ELR (cell line): ENCODE measurements around the gene ABHD11.
"Not testable (repeated sequence)": the region's sequence is repeated elsewhere in the genome, so short reads cannot be mapped to it uniquely, and the experiment has no call there.

Experiments
- DNase-seq: peaks from one replicate; pipeline ENCODE4 v3.0.0-alpha.2; 2015; ENCODE audit warnings: low read depth

ABHD11 gene

DNA sequence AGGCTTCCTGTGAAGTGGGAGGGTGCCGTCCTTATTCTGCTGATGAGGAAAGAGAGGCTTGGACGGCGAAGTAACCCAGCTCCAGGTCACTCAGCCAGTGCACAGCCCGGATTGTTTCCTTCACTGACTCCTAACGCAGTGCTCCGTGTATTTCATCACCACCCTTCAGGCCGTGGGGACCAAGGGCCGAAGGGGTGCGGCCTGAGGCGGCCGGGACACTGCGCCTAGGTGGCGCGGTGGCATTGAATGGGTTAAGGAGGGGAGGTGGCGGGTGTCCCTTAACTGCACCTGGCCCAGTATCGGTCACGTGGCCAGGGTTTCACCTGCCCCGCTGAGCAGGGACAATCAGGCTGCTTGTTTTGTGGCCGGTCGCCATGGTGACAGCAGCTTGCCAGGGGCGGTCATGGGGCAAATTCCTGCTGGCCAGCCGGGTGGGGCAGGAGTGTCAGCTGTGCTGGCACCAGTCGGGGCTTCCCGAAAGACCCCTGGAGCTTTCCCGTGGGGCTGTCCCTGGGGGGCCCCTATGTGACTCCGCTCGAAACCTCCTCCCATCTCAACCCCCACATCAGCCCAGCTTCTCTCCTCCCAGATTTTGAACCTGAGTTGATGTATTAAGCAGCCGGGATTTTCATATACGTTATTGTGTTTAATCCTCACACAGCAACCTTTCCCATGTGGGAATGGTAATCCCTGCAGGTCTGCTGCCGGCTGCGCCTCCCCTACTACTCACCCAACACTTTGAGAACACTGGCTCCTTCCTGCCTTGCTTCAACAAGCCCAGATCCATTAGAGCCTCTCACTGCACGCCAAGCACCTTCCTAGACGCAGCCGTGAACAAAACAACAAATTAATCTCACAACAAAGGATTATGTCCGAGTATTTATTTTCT lies 4.4 kb upstream of the ABHD11 start:
- no peak for DNase-seq

DNA sequence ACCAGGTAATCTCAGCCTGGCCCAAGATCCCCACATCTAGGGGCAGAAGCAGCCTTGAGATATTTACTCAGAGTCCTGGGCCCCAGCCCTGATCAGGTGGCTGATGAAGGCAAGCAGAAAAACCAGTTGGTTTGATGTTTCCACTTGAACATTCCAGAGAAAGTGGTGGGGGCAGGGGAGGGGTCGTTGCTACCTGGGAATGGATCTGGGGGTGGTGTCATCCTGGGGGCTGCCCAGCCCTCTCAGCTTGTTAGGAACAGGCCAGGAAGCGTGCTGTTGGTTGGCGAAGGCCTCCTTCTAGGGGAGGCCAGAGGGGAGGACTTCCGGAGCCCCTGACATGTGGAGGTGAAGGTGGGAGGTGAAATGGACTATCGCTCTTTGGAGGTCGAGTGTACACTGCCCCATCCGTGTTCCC lies 3.7 kb upstream of the ABHD11 start:
- DNase-seq = no peak

DNA sequence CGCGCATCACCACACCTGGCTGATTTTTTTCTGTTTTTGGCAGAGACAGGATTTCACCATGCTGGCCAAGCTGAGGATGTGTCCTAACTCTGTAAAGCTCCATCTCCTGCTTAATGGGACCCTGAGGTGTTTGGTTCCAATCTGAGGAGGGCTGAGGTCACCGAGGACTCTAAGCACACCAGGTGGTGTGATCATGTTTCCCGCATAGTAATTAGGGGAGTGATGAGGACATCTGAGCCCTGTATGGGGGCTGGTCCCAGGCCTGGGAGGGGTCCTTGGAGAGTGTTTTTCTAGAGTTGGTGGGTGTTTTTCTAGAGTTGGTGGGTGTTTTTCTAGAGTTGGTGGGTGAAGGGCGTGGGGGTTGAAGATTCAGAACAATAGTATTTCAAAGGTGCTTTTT lies 3.0 kb upstream of the ABHD11 start:
- no peak for DNase-seq

DNA sequence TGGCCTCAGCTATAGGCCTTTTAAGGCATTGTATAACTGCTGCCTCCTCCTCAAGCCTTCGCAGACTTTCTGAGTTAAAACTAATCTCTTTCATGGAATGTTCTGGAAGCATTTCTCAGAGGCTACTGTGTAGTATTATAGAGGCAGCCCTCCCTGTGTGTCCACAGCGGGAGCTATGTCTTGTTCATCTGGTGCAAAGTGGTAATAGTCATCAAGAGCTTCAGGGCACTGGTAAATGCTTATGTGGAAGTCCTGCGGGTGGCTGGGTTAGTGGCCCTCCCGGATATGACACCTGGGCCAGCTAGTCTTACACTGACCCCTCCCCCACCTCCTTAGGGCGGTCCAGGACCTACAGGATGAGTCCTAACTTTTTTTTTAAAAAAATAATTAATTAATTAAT lies 2.2 kb upstream of the ABHD11 start:
- DNase-seq = no peak

DNA sequence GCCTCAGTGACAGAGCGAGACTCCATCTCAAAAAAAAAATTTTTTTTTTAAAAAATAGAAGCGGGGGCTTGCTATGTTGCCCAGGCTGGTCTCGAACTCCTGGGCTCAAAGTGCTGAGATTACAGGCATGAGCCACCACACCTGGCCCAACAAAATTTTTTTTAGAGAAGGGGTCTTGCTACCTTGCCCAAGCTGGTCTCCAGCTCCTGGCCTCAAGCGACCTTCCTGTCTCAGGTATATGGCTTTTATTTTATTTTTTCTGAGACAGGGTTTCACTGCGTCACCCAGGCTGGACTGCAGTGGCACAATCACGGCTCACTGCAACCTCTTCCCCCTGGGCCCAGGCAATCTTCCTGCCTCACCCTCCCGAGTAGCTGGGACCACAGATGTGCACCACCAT lies 1.6 kb upstream of the ABHD11 start:
- DNase-seq = no peak

DNA sequence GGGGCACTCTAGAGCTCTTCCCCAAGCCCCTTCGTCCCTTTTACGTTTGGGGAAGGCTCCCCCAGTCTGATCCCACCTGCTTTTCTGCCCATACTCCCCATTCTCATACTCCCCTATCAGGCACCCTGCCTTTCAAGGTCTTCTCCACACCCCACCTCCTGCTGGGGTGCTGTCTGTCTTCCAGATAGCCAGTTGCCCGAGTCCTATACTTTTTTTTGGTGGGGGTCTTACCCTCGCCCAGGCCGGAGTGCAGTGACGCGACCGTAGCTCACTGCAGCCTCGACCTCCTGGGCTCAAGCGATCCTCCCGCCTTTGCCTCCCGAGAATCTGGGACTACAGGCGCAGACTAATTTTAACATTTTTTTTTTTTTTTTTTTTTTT lies 775 bp upstream of the ABHD11 start:
- no peak for DNase-seq

DNA sequence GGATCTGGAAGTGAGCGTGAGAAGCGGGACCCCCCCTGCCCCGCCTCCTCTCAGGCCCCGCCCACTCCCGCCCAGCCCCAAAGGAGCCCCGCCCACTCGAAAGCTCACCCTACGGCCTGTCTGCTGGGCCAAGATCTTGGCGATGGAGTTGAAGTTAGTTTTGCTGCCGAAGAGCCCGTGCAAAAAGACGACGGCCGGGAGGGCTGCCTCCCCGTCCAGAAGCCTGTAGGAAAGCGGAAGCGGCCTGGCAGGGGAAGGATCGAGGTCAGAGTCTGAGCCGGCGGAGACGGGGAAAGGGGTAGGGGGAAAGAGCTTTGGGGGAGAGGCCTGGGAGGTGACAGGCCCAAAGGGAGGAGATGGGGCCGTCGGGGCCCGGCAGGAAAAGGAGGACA lies 386 bp downstream of the ABHD11 start:
- DNase-seq = peak; percentile 67

DNA sequence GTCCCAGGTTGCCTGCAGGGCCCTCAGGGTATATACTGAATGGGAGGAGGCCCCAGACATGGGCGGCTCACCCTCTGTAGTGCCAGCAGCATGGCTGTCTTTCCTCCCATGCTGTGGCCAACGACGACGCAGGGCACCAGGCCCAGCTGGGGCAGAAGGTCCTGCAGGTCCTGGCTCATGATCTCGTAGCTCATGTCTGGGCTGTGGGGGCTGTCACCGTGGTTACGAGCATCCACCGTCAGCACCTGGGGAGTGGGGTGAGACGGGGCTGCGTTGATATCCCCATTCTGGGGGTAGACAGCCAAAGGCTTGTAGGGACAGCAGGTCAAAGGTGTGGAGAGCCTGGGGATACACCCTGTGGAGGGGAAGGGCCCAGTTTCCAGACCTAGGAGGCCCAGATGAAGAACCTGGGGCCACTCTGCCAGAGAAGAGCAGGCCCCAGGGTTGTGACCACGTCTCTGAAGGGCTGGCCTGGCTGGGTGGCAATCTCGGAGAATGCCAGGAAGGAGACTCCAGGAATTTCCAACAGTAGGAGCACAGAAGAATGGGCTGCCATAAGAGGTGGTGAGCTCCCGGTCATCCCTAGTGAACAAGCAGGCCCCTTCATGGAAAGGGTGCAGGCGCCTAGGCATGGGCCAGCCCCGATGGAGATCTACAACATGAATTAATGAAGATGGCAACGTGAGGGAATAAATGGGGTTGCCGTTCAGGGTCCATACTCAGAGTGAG lies 947 bp downstream of the ABHD11 start:
- DNase-seq = no peak

DNA sequence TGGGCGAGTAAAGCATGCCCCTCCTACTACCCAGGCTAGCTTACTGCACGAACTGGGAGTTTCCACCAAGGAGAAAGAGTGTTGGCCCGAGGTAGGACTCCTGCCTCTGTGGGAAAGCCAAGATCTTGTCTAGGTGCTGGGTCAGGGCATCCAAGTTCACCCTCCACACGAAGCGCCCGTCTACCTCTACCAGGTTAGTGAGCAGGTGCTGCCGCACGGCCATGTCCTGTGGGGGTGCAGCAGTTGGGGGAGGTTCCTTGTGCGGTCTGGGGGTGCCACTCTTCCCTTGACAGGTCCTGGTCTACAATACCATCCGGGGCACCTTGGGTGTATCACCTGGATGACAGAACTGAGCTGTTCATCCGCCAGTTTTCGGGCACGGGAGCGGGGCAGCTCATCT lies 1.7 kb downstream of the ABHD11 start:
- DNase-seq = no peak

DNA sequence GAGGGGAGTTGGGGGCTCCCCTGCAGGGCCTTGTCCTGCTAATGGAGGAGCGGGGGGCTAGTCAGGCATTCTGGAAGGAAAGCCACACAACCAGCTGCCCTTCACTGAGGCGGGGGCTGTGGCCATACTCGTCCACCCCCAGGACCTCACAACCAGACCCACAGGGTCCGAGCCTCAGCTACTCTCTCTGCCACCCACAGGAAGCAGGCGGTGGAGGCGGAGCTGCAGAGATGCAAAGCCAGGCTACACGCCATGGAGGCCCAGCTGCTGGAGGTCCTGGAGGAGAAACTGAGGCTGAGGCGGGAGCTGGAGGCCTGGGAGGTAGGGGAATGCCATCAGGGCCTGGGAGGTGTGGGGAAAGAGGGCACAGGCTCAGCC lies 3.1 kb downstream of the ABHD11 start:
- no peak for DNase-seq

DNA sequence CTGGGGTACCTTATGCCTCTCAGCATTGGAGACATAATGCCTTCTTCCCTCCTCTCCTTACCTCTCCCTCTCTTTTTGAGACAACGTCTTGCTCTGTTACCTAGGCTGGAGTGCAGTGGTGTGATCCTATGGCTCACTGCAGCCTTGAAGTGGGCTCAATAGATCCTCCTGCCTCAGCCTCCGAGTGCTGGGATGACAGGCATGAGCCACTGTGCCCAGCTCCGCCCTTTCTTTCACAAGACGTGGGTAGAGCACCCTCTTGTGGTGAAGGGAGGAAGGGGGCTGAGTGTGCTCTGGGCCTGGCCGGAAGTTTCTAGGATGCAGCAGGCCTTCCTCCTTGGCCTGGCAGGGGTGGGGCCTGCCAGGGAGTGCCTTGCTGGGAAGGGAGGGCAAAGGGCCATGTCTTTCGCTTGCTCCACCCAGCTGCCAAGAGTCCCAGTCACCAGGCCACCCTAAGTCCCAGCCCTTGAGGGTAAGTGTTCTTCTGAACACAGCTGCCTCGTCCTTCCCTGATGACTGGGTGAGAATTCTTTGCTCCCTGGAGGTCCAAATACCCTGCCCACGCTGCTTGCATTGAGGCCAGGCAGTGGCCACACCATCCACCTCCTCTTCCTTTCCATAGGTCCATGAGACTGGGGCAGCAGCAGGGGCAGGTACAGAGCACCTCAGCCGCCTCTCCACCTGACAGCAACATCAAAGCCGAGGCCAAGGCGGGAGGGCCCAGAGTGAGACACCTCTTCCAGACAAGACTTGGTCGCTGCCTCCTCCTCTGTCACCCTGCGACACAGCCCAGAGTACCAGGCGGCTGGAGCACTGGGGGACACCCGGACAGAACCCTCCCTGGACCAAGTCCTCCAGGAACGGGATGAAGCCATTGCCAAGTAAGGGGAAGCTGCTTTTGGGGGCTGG lies 3.7 kb downstream of the ABHD11 start:
- peak; percentile 92 for DNase-seq

DNA sequence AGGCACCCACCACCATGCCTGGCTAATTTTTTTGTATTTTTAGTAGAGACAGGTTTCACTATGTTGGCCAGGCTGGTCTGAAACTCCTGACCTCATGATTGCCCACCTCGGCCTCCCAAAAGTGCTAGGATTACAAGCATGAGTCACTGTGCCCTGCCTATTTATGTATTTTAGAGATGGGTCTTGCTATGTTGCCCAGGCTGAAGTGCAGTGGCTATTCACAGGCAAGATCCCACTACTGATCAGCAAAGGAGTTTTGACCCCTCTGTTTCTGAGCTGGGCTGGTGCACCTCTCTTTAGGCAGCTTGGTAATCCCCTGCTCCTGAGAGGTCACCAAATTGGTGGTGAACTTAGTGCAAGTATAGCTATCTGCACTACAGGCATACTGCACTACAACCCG lies 6.2 kb downstream of the ABHD11 start:
- no peak for DNase-seq

DNA sequence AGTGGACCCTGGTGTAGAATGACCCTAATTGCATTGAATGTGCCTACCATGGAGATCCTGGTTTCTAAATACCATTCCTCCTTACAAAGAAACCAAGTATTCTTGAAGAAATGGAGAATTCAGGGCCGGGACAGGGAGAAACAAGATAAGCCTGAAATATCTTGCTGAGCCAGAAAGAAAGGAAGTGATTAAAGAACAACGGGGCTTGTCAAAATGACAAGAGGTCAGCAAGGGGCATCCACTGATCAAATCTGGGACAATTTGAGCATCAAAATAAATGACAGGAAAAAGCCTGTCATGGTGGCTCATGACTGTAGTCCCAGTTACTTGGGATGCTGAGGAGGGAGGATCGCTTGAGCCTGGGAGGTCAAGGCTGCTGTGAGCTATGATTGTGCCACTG lies 8.1 kb downstream of the ABHD11 start:
- no peak for DNase-seq

DNA sequence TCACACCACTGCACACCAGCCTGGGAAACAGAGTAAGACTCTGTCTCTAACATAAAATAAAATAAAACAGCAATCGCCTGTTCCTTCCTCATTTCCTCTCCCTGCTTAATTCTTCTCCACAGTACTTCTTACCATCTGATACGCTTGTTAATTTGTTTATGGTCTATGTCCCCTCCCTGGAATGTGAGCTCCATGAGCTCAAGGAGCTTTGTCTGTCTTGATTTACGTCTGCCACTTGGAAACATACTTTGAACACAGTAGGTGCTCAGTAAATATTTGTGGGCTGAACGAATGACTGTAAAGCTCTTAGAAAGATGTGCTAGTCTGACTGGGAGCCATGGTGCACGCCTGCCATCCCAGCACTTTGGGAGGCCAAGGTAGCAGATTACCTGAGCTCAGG lies 10.1 kb downstream of the ABHD11 start:
- DNase-seq = no peak

DNA sequence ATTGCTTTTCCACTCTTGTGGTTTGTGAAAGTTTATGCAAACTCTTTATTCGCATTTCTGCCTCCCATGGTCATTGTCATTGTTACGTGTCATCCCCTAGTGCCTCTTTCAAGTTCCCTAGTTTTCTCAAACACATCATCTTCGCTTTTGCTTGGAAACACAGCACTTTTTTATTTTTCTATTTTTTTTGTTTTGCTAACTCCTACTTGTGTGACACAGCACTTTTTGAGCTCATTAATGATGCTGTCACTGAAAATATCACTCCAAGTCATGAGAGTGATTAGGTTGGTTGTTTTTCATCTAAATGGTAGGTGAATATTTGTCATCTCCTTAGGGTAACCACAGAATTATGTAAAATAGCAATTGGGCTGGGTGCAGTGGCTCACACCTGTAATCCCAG lies 10.7 kb downstream of the ABHD11 start:
- no peak for DNase-seq

DNA sequence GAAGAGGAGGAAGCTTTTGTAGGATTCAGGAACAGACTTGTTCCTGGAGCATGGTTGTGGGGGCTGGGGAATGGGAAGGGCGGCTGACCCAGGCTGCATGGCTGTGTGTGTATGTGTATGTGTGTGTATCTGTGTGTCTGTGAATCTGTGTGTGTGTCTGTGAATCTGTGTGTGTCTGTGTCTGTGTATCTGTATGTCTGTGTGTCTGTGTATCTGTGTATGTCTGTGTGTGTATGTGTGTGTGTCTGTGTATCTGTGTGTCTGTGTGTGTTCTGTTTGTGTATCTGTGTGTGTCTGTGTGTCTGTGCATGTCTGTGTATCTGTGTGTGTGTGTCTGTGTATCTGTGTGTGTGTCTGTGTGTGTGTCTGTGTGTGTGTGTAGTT lies 12.5 kb downstream of the ABHD11 start:
- no peak for DNase-seq

DNA sequence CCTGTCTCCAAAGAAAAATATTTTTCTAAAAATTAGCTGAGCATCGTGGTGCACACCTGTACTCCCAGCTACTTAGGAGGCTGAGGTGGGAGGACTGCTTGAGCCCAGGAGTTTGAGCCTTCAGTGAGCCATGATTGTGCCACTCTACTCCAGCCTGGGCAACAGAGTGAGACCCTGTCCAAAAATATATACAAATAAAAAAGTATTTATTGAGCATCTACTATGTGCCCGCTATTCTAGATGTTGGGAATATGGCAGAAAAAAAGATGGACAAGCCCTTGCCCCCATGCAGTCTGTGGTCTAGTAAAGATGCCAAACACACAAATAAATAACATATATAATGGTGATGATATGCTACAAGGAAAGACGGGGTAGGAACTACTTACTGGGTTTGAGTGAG lies 14.8 kb downstream of the ABHD11 start:
- DNase-seq = no peak

DNA sequence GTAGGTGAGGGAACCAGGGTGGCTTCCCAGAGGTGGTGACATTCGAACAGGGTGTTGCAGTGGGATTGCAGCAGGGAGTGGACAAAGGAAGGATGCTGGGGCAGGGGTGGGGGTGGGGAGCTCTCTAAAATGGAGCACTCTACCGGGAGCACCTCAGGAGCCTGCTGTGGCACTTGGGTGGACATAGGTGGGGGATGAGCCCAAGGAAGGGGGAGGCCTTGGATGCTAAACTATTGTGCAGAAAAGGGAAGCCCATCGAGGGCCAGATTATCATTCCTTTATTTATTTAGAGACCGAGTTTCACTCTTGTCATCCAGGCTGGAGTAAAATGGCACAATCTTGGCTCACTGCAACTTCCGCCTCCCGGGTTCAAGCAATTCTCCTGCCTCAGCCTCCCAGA lies 15.8 kb downstream of the ABHD11 start:
- DNase-seq = no peak

DNA sequence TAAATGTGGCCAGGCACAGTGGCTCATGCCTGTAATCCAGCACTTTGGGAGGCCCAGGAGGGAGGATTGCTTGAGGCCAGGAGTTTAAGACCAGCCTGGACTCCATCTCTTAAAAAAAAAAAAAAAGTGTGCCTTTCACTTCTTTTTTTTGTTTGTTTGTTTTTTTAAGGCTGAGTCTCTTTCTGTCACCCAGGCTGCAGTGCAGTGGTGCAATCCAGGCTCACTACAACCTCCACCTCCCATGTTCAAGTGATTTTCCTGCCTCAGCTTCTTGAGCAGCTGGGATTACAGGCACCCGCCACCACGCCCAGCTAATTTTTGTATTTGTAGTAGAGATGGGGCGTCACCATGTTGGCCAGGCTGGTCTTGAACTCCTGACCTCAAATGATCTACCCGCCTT lies 16.4 kb downstream of the ABHD11 start:
- not testable (repeated sequence) for DNase-seq

DNA sequence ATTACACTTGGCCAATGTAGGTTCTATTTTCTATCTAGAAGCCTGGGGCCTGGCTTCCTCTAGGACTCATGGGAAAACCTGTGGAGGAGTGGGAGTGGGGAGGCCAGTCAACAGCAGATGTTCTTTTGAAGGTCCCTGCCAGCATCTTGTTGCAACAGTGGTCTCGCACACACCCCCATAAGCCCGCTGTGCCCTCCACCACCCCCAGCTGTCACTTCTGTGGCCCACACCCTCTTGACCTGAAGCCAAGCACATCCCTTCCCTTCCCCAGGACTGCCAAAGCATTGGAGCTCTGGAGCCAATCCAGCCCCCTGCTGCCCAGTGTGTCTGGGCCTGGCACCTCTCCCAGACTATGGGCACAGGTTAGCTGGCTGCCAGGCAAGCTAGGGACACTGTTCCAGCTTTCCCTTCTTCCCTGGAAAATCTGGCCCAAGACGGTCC lies 17.2 kb downstream of the ABHD11 start:
- DNase-seq = no peak

DNA sequence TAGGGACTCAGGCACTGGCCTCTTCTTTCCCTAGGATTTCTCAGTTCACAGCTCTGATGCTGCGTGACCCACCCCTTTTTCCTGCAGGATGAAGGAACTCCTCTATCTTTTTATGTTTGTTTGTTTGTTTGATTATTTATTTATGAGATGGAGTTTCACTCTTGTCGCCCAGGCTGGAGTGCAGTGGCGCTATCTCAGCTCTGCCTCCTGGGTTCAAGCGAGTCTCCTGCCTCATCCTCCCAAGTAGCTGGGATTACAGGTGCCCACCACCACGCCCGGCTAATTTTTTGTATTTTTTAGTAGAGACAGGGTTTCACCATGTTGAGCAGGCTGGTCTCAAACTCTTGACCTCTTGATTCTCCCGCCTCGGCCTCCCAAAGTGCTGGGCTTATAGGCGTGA lies 18.2 kb downstream of the ABHD11 start:
- not testable (repeated sequence) for DNase-seq

DNA sequence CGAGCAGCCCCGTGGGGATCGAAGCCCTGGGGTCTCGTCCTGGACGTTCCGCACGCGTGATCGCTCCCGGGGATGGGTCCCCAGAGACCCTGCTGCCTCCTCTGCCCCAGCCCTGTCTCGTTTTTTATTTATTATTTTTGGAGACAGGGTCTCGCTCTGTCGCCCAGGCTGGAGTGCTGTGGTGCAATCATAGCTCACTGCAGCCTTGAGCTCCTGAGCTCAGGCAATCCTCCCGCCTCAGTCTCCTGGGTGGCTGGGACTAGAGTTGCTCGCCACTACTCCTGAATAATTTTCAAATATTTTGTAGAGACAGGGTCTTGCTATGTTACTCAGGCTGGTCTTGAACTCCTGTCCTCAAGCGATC lies 18.8 kb downstream of the ABHD11 start:
- DNase-seq = no peak
